ENCODE results near the gene SEMA3E.

- no peak for TF ChIP-seq CTCF (IDR thresholded peaks at IDR 0.05)
- no peak for TF ChIP-seq POLR2AphosphoS5 (IDR thresholded peaks at IDR 0.05)
- TF ChIP-seq POLR2A (IDR thresholded peaks at IDR 0.05): no peak
- no peak for TF ChIP-seq EP300 (IDR thresholded peaks at IDR 0.05)
Measured at GRCh38 chr7:83486536-83486935, 162.4 kb downstream of the SEMA3E start.
